ENCODE measurements around the gene MRS2.

- TF ChIP-seq, protein P1, sequence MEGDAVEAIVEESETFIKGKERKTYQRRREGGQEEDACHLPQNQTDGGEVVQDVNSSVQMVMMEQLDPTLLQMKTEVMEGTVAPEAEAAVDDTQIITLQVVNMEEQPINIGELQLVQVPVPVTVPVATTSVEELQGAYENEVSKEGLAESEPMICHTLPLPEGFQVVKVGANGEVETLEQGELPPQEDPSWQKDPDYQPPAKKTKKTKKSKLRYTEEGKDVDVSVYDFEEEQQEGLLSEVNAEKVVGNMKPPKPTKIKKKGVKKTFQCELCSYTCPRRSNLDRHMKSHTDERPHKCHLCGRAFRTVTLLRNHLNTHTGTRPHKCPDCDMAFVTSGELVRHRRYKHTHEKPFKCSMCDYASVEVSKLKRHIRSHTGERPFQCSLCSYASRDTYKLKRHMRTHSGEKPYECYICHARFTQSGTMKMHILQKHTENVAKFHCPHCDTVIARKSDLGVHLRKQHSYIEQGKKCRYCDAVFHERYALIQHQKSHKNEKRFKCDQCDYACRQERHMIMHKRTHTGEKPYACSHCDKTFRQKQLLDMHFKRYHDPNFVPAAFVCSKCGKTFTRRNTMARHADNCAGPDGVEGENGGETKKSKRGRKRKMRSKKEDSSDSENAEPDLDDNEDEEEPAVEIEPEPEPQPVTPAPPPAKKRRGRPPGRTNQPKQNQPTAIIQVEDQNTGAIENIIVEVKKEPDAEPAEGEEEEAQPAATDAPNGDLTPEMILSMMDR (IDR thresholded peaks at IDR 0.05), result no peak
- no peak for TF ChIP-seq POLR2A (IDR thresholded peaks at IDR 0.05; ENCODE audit: low read depth)
- no peak for TF ChIP-seq POLR2AphosphoS5 (IDR thresholded peaks at IDR 0.05)
- TF ChIP-seq EP300 (IDR thresholded peaks at IDR 0.05), result no peak
These were observed 46.2 kb downstream of the MRS2 start for GRCh38 chr6:24448828-24449525.
